Hepatocyte (in vitro differentiated cells): Measurements from ENCODE around the gene PLXNA2. TPM values are rescaled to one million over a fixed set of nuclear protein-coding genes. Genes with fewer than 3 reads are reported as not detected.

Experiments
- DNase-seq: peaks from one replicate; pipeline ENCODE4 v3.0.0-alpha.2; 2016; ENCODE audit warnings: low spot score
- H2AFZ ChIP-seq: fragments of 200-600 bp; sonication (generic); 2 replicates; pipeline ENCODE4 v1.6.0; 2016; ENCODE audit warnings: antibody characterized with exemption, mild to moderate bottlenecking
- H3K27ac ChIP-seq: fragments of 200-600 bp; sonication (generic); 2 replicates; pipeline ENCODE4 v1.5.1; 2016; ENCODE audit warnings: mild to moderate bottlenecking
- H3K27me3 ChIP-seq: fragments of 200-600 bp; sonication (generic); 2 replicates; pipeline ENCODE4 v1.6.1; 2016
- H3K36me3 ChIP-seq: fragments of 200-600 bp; sonication (generic); replicated peaks from 2 replicates; pipeline ENCODE4 v1.5.1; 2016; ENCODE audit warnings: low read depth; ENCODE audit not compliant: insufficient read depth
- H3K4me1 ChIP-seq: fragments of 200-600 bp; sonication (generic); 2 replicates; pipeline ENCODE4 v1.5.1; 2016; ENCODE audit warnings: mild to moderate bottlenecking, moderate library complexity; ENCODE audit not compliant: insufficient read depth
- H3K4me2 ChIP-seq: fragments of 200-600 bp; sonication (generic); 2 replicates; pipeline ENCODE4 v1.6.0; 2016
- H3K4me3 ChIP-seq: fragments of 200-600 bp; sonication (generic); 2 replicates; pipeline ENCODE4 v1.5.1; 2016; ENCODE audit warnings: mild to moderate bottlenecking
- H3K79me2 ChIP-seq: fragments of 200-600 bp; sonication (generic); 2 replicates; pipeline ENCODE4 v1.6.0; 2017; ENCODE audit warnings: mild to moderate bottlenecking
- H3K9me2 ChIP-seq: fragments of 200-600 bp; sonication (generic); replicated peaks from 2 replicates; pipeline ENCODE4 v1.6.0; 2017; ENCODE audit warnings: mild to moderate bottlenecking; ENCODE audit not compliant: insufficient read depth
- H3K9me3 ChIP-seq: fragments of 200-600 bp; sonication (generic); 2 replicates; pipeline ENCODE4 v1.5.1; 2016; ENCODE audit warnings: low read depth, mild to moderate bottlenecking
- H4K20me1 ChIP-seq: fragments of 200-600 bp; sonication (generic); 2 replicates; pipeline ENCODE4 v1.6.0; 2016; ENCODE audit warnings: mild to moderate bottlenecking; ENCODE audit not compliant: insufficient read depth, poor library complexity, severe bottlenecking
- CTCF ChIP-seq: fragments of 200-600 bp; sonication (generic); IDR thresholded peaks from 2 replicates; pipeline ENCODE4 v1.5.1; 2016; ENCODE audit warnings: antibody characterized with exemption, mild to moderate bottlenecking; ENCODE audit not compliant: poor library complexity
- EZH2 ChIP-seq: fragments of 200-600 bp; sonication (generic); IDR thresholded peaks from 2 replicates; pipeline ENCODE4 v1.6.1; 2016; ENCODE audit warnings: antibody characterized with exemption, mild to moderate bottlenecking, borderline replicate concordance
- EZH2phosphoT487 ChIP-seq: fragments of 200-600 bp; sonication (generic); IDR thresholded peaks from one replicate; pipeline ENCODE4 v1.6.1; 2018; ENCODE audit warnings: antibody characterized with exemption, mild to moderate bottlenecking, low read depth, moderate library complexity; ENCODE audit not compliant: unreplicated experiment, severe bottlenecking
- WGBS: methylation state at CpG from one replicate; pipeline ENCODE4 v1.1.6; 2016; ENCODE audit warnings: low lambda C conversion rate; ENCODE audit errors: missing lambda C conversion rate; 5-methylcytosine and 5-hydroxymethylcytosine counted together
- polyA plus RNA-seq: library from polyadenylated mRNA; unstranded; fragments of >200 nt; fragmentation: Nextera tagmentation; extraction: Ambion mirVana; gene quantifications from 2 replicates; pipeline ENCODE4 v1.2.1, GENCODE V29; 2016
- total RNA-seq: library from RNA; depleted of rRNA; stranded (reverse); fragments of >200 nt; gene quantifications from 2 replicates; pipeline ENCODE4 v1.2.3, GENCODE V29; 2014

PLXNA2 gene
- total and polyA plus RNA-seq, 2 experiments from 2014 or later, result 9.8 to 13.1 TPM

GRCh38 chr1:207992677-207993236 is 251.4 kb downstream of the PLXNA2 start:
- H3K4me1 ChIP-seq, result no peaks in the 10 kb centered on the region
- H3K9me3 ChIP-seq, result no peaks in the 10 kb centered on the region
- H3K79me2 ChIP-seq, result no peaks in the 10 kb centered on the region
- H4K20me1 ChIP-seq, result no peaks in the 10 kb centered on the region
- H3K36me3 ChIP-seq, result no peaks in the 10 kb centered on the region
- H2AFZ ChIP-seq, result no peak overlapping the region
- no peak overlapping the region for H3K4me2 ChIP-seq
- TF ChIP-seq EZH2phosphoT487 (no peak), CTCF (no peak), EZH2 (no peak)
- no peaks in the 10 kb centered on the region for H3K9me2 ChIP-seq
- 92% methylated on average over 5 of the region's 5 CpGs for WGBS
- H3K4me3 ChIP-seq, result no peak overlapping the region
- DNase-seq, result no peak
- H3K27ac ChIP-seq, result no peak overlapping the region
- H3K27me3 ChIP-seq, result peaks cover 5% of the 10 kb centered on the region

DNA sequence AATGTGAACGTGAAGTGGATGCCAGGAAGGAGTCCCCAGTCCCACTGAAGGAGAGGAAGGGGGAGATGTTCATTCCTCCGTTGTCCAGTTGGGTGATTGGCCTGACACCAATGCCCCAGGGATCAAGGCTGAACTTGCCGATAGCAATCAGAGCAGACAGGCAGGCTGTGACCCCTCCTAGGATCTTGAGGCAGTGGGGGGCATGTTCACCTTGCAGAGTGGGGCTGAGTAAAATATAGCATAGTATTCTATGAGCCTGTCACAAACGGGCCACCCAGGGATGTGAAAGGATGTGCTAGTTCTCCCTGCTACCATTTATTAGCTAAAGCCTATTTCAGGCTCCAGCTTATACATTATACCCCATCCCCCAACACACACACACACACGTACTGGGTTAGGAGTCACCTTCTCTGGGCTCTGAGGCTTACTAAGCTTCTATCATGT is 252.6 kb downstream of the PLXNA2 start:
- no peak overlapping the region for H3K27ac ChIP-seq
- no peak overlapping the region for H3K4me3 ChIP-seq
- no peaks in the 10 kb centered on the region for H3K79me2 ChIP-seq
- peaks cover 5% of the 10 kb centered on the region for H3K27me3 ChIP-seq
- no peak for TF ChIP-seq EZH2phosphoT487
- TF ChIP-seq CTCF, result no peak
- no peak for TF ChIP-seq EZH2
- no peaks in the 10 kb centered on the region for H3K36me3 ChIP-seq
- no peaks in the 10 kb centered on the region for H3K4me1 ChIP-seq
- no peaks in the 10 kb centered on the region for H4K20me1 ChIP-seq
- H2AFZ ChIP-seq, result no peak overlapping the region
- H3K9me3 ChIP-seq, result no peaks in the 10 kb centered on the region
- H3K4me2 ChIP-seq, result no peak overlapping the region
- 78% methylated on average over 5 of the region's 5 CpGs for WGBS
- no peak for DNase-seq
- no peaks in the 10 kb centered on the region for H3K9me2 ChIP-seq

GRCh38 chr1:207990876-207991582 is 253.2 kb downstream of the PLXNA2 start:
- Histone ChIP-seq H4K20me1 (no peaks in the 10 kb centered on the region), H2AFZ (no peak overlapping the region), H3K4me3 (no peak overlapping the region), H3K79me2 (no peaks in the 10 kb centered on the region), H3K27me3 (peaks cover 3% of the 10 kb centered on the region), H3K4me1 (no peaks in the 10 kb centered on the region), H3K36me3 (no peaks in the 10 kb centered on the region), H3K9me2 (no peaks in the 10 kb centered on the region), H3K4me2 (no peak overlapping the region), H3K9me3 (no peaks in the 10 kb centered on the region), H3K27ac (no peak overlapping the region)
- DNase-seq, result no peak
- WGBS, result 91% methylated on average over 14 of the region's 16 CpGs
- TF ChIP-seq CTCF (no peak), EZH2 (no peak)
